Activated CD8-positive, alpha-beta memory T cell treated with anti-CD3 and anti-CD28 coated beads, Interleukin-2, amount 10 ng/mL, durations not matched to agents 7 days and 5 days (primary cell): ENCODE results near the gene MALAT1. TPM values are rescaled to one million over a fixed set of nuclear protein-coding genes. Genes with fewer than 3 reads are reported as not detected.
"Not testable (repeated sequence)": the region's sequence is repeated elsewhere in the genome, so short reads cannot be mapped to it uniquely, and the experiment has no call there.

Source experiments
- ATAC-seq: fragments of 150-1000 bp; cut with Tn5 transposase; one replicate; pipeline ENCODE4 v1.10.0; 2021; ENCODE audit warnings: moderate library complexity
- CTCF ChIA-PET: fragments of 350-600 bp; sonication (Branson Sonifier 250); formaldehyde crosslinking; loops from one replicate; lab custom pipeline; 2021; ENCODE audit warnings: antibody characterized with exemption; lab: Charles Lee
- DNase-seq: peaks from one replicate; pipeline ENCODE4 v3.0.0-alpha.2; 2020
- H3K27ac Mint-ChIP-seq: one replicate; pipeline ENCODE4 v1.8.0; 2021; ENCODE audit warnings: mild to moderate bottlenecking, mixed read lengths
- H3K27me3 Mint-ChIP-seq: one replicate; pipeline ENCODE4 v1.8.0; 2021; ENCODE audit warnings: mixed read lengths
- H3K36me3 Mint-ChIP-seq: one replicate; pipeline ENCODE4 v1.8.0; 2021; ENCODE audit warnings: mild to moderate bottlenecking, mixed read lengths
- H3K4me1 Mint-ChIP-seq: one replicate; pipeline ENCODE4 v1.8.0; 2021; ENCODE audit warnings: mixed read lengths
- H3K4me3 Mint-ChIP-seq: one replicate; pipeline ENCODE4 v1.8.0; 2021; ENCODE audit warnings: mild to moderate bottlenecking, moderate library complexity, mixed read lengths
- H3K9me3 Mint-ChIP-seq: one replicate; pipeline ENCODE4 v1.8.0; 2022; ENCODE audit warnings: low read depth, mixed read lengths
- total RNA-seq, 2 experiments: library from RNA; stranded (reverse); gene quantifications; one replicate each; pipeline ENCODE4 v1.2.3, GENCODE V29; 2021

The MALAT1 gene
- total RNA-seq, 2 experiments from 2014 or later: 4,026 to 5,234 TPM

DNA sequence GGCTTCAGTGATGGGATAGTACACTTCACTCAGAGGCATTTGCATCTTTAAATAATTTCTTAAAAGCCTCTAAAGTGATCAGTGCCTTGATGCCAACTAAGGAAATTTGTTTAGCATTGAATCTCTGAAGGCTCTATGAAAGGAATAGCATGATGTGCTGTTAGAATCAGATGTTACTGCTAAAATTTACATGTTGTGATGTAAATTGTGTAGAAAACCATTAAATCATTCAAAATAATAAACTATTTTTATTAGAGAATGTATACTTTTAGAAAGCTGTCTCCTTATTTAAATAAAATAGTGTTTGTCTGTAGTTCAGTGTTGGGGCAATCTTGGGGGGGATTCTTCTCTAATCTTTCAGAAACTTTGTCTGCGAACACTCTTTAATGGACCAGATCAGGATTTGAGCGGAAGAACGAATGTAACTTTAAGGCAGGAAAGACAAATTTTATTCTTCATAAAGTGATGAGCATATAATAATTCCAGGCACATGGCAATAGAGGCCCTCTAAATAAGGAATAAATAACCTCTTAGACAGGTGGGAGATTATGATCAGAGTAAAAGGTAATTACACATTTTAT, 4.6 kb downstream of the MALAT1 start:
- H3K4me3 Mint-ChIP-seq: no peak overlapping the region
- ATAC-seq: no peak
- no peaks in the 10 kb centered on the region for H3K9me3 Mint-ChIP-seq
- no peak overlapping the region for H3K27ac Mint-ChIP-seq
- DNase-seq: no peak
- peaks cover 6% of the 10 kb centered on the region for H3K27me3 Mint-ChIP-seq
- CTCF ChIA-PET: interaction anchor here (1.0 to 19.1 kb wide), 4 partner anchors 25 to 85 kb away, joined by 3 to 489 read pairs (median 16); partner anchors contain the start of genes FAM89B and NEAT1
- H3K36me3 Mint-ChIP-seq: peaks cover 36% of the 10 kb centered on the region
- peaks cover 43% of the 10 kb centered on the region for H3K4me1 Mint-ChIP-seq

DNA sequence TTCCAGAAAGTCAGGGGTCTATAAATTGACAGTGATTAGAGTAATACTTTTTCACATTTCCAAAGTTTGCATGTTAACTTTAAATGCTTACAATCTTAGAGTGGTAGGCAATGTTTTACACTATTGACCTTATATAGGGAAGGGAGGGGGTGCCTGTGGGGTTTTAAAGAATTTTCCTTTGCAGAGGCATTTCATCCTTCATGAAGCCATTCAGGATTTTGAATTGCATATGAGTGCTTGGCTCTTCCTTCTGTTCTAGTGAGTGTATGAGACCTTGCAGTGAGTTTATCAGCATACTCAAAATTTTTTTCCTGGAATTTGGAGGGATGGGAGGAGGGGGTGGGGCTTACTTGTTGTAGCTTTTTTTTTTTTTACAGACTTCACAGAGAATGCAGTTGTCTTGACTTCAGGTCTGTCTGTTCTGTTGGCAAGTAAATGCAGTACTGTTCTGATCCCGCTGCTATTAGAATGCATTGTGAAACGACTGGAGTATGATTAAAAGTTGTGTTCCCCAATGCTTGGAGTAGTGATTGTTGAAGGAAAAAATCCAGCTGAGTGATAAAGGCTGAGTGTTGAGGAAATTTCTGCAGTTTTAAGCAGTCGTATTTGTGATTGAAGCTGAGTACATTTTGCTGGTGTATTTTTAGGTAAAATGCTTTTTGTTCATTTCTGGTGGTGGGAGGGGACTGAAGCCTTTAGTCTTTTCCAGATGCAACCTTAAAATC, 5.3 kb downstream of the MALAT1 start:
- peaks cover 43% of the 10 kb centered on the region for H3K4me1 Mint-ChIP-seq
- no peak overlapping the region for H3K4me3 Mint-ChIP-seq
- no peak for ATAC-seq
- CTCF ChIA-PET: interaction anchor here (3.6 to 19.1 kb wide), 2 partner anchors 26 to 85 kb away, joined by 23 to 489 read pairs; partner anchors contain the start of gene NEAT1
- peaks cover 36% of the 10 kb centered on the region for H3K36me3 Mint-ChIP-seq
- no peak overlapping the region for H3K27ac Mint-ChIP-seq
- no peaks in the 10 kb centered on the region for H3K9me3 Mint-ChIP-seq
- H3K27me3 Mint-ChIP-seq: peaks cover 6% of the 10 kb centered on the region
- no peak for DNase-seq

DNA sequence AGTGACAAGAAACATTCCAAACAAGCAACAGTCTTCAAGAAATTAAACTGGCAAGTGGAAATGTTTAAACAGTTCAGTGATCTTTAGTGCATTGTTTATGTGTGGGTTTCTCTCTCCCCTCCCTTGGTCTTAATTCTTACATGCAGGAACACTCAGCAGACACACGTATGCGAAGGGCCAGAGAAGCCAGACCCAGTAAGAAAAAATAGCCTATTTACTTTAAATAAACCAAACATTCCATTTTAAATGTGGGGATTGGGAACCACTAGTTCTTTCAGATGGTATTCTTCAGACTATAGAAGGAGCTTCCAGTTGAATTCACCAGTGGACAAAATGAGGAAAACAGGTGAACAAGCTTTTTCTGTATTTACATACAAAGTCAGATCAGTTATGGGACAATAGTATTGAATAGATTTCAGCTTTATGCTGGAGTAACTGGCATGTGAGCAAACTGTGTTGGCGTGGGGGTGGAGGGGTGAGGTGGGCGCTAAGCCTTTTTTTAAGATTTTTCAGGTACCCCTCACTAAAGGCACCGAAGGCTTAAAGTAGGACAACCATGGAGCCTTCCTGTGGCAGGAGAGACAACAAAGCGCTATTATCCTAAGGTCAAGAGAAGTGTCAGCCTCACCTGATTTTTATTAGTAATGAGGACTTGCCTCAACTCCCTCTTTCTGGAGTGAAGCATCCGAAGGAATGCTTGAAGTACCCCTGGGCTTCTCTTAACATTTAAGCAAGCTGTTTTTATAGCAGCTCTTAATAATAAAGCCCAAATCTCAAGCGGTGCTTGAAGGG, 6.0 kb downstream of the MALAT1 start:
- no peak overlapping the region for H3K27ac Mint-ChIP-seq
- CTCF ChIA-PET: interaction anchor here (1.2 to 19.1 kb wide), 6 partner anchors 7 to 123 kb away, joined by 3 to 489 read pairs (median 26); partner anchors contain the start of genes MALAT1, NEAT1 and SLC25A45
- peaks cover 45% of the 10 kb centered on the region for H3K4me1 Mint-ChIP-seq
- ATAC-seq (no peak), DNase-seq (no peak)
- peaks cover 36% of the 10 kb centered on the region for H3K36me3 Mint-ChIP-seq
- no peak overlapping the region for H3K4me3 Mint-ChIP-seq
- no peaks in the 10 kb centered on the region for H3K9me3 Mint-ChIP-seq
- peaks cover 6% of the 10 kb centered on the region for H3K27me3 Mint-ChIP-seq

GRCh38 chr11:65505466-65506289, 6.8 kb downstream of the MALAT1 start:
- ATAC-seq: no peak
- Mint-ChIP-seq H3K36me3 (peaks cover 36% of the 10 kb centered on the region), H3K27me3 (peaks cover 6% of the 10 kb centered on the region), H3K9me3 (no peaks in the 10 kb centered on the region), H3K4me1 (peaks cover 49% of the 10 kb centered on the region), H3K4me3 (no peak overlapping the region), H3K27ac (no peak overlapping the region)
- CTCF ChIA-PET: interaction anchor here (1.0 to 19.1 kb wide), 9 partner anchors 8 to 127 kb away, joined by 3 to 489 read pairs (median 13); partner anchors contain the start of genes MALAT1, NEAT1 and SLC25A45
- no peak for DNase-seq

DNA sequence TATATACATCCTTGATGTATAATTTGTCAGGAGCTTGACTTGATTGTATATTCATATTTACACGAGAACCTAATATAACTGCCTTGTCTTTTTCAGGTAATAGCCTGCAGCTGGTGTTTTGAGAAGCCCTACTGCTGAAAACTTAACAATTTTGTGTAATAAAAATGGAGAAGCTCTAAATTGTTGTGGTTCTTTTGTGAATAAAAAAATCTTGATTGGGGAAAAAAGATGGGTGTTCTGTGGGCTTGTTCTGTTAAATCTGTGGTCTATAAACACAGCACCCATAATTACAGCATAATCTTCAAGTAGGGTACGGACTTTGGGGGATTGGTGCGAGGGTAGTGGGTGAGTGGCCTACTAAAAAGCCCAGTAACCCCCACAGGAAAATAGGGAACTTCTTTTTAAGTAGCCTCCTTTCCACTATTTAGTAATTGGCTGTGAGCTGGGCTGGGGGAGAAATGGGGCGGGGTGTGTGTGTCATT, 7.5 kb downstream of the MALAT1 start:
- no peaks in the 10 kb centered on the region for H3K9me3 Mint-ChIP-seq
- CTCF ChIA-PET: interaction anchor here (1.0 to 19.1 kb wide), 11 partner anchors 8 to 176 kb away, joined by 3 to 489 read pairs (median 4); partner anchors contain the start of genes MALAT1, NEAT1 and SLC25A45
- peaks cover 36% of the 10 kb centered on the region for H3K36me3 Mint-ChIP-seq
- H3K4me1 Mint-ChIP-seq: peaks cover 50% of the 10 kb centered on the region
- peaks cover 6% of the 10 kb centered on the region for H3K27me3 Mint-ChIP-seq
- H3K4me3 Mint-ChIP-seq: no peak overlapping the region
- no peak for ATAC-seq
- H3K27ac Mint-ChIP-seq: no peak overlapping the region
- no peak for DNase-seq

DNA sequence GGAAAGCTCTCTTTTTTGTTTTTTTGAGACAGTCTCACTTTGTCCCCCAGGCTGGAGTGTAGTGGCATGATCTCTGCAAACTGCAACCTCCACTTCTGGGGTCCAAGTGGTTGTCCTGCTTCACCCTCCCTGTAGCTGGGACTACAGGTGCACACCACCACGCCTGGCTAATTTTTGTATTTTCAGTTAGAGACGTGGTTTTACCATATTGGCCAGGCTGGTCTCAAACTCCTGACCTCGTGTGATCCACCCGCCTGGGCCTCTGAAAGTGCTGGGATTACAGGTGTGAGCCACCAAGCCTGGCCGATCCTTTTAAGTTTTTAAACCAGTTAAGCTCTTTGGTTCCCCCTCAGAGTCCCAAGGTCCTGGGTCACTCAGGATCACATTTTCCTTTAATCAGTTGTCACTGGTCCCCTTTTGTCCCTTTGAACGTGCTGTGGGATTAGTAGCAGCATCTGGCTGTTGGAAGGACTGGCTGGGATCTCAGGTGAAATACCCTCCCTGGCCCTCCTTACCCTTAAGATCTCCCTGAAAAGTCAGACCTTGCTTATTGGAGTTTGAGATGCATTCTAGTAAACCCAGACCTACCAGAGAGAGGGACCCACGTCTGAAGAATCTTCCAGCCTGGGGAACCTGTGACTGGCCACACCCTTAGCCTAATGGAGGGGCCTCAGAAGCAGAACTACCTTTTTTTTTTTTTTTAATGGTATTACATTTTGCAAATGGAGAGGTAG, 8.1 kb downstream of the MALAT1 start:
- Mint-ChIP-seq H3K27ac (no peak overlapping the region), H3K36me3 (peaks cover 36% of the 10 kb centered on the region), H3K27me3 (no peaks in the 10 kb centered on the region), H3K4me1 (peaks cover 50% of the 10 kb centered on the region), H3K4me3 (no peak overlapping the region), H3K9me3 (no peaks in the 10 kb centered on the region)
- CTCF ChIA-PET: interaction anchor here (0.9 to 19.1 kb wide), 15 partner anchors 9 to 177 kb away, joined by 3 to 489 read pairs (median 4); partner anchors contain the start of genes MALAT1, NEAT1 and SLC25A45
- DNase-seq: peak; percentile 58
- ATAC-seq: peak; percentile 37

GRCh38 chr11:65512311-65512710, 13.5 kb downstream of the MALAT1 start:
- not testable (repeated sequence) for H3K27me3 Mint-ChIP-seq, ATAC-seq, H3K9me3 Mint-ChIP-seq, H3K4me3 Mint-ChIP-seq, DNase-seq, H3K27ac Mint-ChIP-seq, H3K36me3 Mint-ChIP-seq
- CTCF ChIA-PET: interaction anchor here (19.1 kb wide), 1 partner anchor 94 kb away, joined by 489 read pairs; the partner anchor contains the start of gene NEAT1
- peaks cover 20% of the 10 kb centered on the region for H3K4me1 Mint-ChIP-seq

GRCh38 chr11:65516135-65516968, 17.5 kb downstream of the MALAT1 start:
- Mint-ChIP-seq H3K4me1 (peaks cover 9% of the 10 kb centered on the region), H3K4me3 (no peak overlapping the region), H3K27ac (peak overlapping the region; percentile 59), H3K9me3 (no peaks in the 10 kb centered on the region), H3K36me3 (no peaks in the 10 kb centered on the region), H3K27me3 (peaks cover 2% of the 10 kb centered on the region)
- CTCF ChIA-PET: interaction anchor here (1.4 to 1.8 kb wide), 3 partner anchors 9 to 100 kb away, joined by 3 to 6 read pairs (median 4); no protein-coding TSS in a partner anchor
- ATAC-seq (peak; percentile 48), DNase-seq (no peak)

GRCh38 chr11:65518941-65519549, 20.2 kb downstream of the MALAT1 start:
- not testable (repeated sequence) for DNase-seq, H3K27me3 Mint-ChIP-seq, H3K36me3 Mint-ChIP-seq, H3K27ac Mint-ChIP-seq, H3K4me3 Mint-ChIP-seq, H3K9me3 Mint-ChIP-seq, ATAC-seq
- H3K4me1 Mint-ChIP-seq: peaks cover 27% of the 10 kb centered on the region
- CTCF ChIA-PET: interaction anchor here (0.7 kb wide), 1 partner anchor 11 kb away, joined by 3 read pairs; no protein-coding TSS in a partner anchor

GRCh38 chr11:65521777-65522521, 23.1 kb downstream of the MALAT1 start:
- not testable (repeated sequence) for H3K36me3 Mint-ChIP-seq, DNase-seq, ATAC-seq, H3K4me3 Mint-ChIP-seq, H3K9me3 Mint-ChIP-seq, H3K27me3 Mint-ChIP-seq, H3K27ac Mint-ChIP-seq
- CTCF ChIA-PET: interaction anchor here (1.1 kb wide), 1 partner anchor 53 kb away, joined by 4 read pairs; no protein-coding TSS in a partner anchor
- H3K4me1 Mint-ChIP-seq: peaks cover 34% of the 10 kb centered on the region
